ENCODE measurements around the gene COL23A1. TPM values are rescaled to one million over a fixed set of nuclear protein-coding genes. Genes with fewer than 3 reads are reported as not detected.

The COL23A1 gene
- polyA plus RNA-seq, 2 of the 4 experiments (the other 2 are of a cell fraction): not detected

DNA sequence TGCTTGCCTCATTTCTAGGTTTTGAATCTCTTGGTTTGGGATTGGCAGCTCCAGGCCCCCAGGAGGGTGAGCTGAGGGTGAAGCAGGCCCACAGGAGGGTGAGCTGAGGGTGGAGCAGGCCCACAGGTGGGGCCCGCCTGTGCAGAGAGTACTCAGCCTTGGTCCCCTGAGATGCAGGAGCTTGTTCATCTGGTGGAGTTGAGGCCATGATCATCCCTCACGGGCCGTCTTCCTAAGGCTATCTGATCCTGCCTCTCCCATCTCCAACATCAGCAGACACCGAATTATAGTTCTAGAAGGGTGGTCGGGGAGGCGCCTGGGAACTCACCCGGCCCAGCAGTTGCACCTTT lies 225.9 kb downstream of the COL23A1 start:
- ATAC-seq: no peak

DNA sequence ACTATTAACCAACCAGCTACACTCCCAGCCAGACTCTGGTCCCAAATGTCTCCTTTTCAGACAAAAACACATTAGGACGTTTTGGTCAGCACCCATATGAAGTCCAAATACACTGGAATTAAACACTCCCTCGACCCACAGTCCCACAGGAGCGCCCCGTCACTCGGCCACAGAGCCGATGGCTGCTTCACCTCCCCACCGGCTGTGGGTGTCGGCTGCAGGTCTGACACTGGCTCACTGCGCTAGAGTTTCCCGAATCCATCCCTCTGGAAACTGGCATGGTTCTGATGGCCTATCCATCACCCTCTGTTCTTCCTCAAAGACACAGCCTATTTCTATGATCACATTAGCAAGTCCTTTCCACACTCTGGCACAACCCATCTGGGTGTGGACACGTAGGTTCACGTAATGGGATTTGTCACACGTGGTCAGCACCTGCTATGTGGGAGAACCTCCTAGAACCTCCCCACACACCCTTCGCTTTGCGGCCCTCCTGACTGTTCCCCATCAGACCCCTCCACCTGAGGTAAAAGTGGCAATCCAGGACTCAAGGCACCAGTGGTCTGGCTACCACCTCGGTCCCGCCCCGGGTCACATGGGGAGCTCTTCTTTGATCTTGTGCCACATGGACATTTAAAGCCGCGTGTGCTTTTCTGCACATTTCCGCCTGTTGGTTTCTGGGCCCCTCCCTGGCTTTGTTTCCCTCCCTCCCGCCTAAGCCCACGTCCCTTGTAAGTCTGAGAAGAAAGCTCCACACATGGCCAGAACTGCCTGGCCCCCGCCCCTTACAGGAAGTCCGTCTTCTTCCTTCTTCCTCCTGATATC lies 226.5 kb downstream of the COL23A1 start:
- Histone ChIP-seq H3K4me1 (no peaks in the 10 kb centered on the region), H3K27ac (no peak overlapping the region), H3K4me3 (no peak overlapping the region), H3K4me2 (no peak overlapping the region), H3K9me3 (no peaks in the 10 kb centered on the region; the same call in 1 of the 3 replicates)
- ChIA-PET CTCF (no interaction called here), POLR2A (no interaction called here)
- DNase-seq (ENCODE audit: low read depth in 1 of 2, low spot score in 1 of 2): no peak
- 43% methylated on average over 25 of the region's 25 CpGs for WGBS (ENCODE audit: missing lambda C conversion rate)
- FAIRE-seq: no peak
- TF ChIP-seq, protein P1, sequence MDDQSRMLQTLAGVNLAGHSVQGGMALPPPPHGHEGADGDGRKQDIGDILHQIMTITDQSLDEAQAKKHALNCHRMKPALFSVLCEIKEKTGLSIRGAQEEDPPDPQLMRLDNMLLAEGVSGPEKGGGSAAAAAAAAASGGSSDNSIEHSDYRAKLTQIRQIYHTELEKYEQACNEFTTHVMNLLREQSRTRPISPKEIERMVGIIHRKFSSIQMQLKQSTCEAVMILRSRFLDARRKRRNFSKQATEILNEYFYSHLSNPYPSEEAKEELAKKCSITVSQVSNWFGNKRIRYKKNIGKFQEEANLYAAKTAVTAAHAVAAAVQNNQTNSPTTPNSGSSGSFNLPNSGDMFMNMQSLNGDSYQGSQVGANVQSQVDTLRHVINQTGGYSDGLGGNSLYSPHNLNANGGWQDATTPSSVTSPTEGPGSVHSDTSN (IDR thresholded peaks at IDR 0.05): no peak
- TF ChIP-seq, protein P2, sequence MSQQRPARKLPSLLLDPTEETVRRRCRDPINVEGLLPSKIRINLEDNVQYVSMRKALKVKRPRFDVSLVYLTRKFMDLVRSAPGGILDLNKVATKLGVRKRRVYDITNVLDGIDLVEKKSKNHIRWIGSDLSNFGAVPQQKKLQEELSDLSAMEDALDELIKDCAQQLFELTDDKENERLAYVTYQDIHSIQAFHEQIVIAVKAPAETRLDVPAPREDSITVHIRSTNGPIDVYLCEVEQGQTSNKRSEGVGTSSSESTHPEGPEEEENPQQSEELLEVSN (IDR thresholded peaks at IDR 0.05; ENCODE audit: borderline replicate concordance, low read depth): no peak
- TF ChIP-seq HOXB13 (CRISPR knock-in tag; IDR thresholded peaks at IDR 0.05; ENCODE audit: low read depth): no peak
- TF ChIP-seq RFX5 (IDR thresholded peaks at IDR 0.05): no peak
- no peak for TF ChIP-seq CBX2 (IDR thresholded peaks at IDR 0.05; ENCODE audit: borderline replicate concordance, low read depth)
- TF ChIP-seq, protein P3, sequence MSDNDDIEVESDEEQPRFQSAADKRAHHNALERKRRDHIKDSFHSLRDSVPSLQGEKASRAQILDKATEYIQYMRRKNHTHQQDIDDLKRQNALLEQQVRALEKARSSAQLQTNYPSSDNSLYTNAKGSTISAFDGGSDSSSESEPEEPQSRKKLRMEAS (IDR thresholded peaks at IDR 0.05): no peak
- no peak for TF ChIP-seq TP53 (CRISPR knock-in tag; IDR thresholded peaks at IDR 0.05)
- no peak for TF ChIP-seq NFE2L2 (conservative IDR thresholded peaks at IDR 0.05; ENCODE audit: low read length)
- TF ChIP-seq RAD21 (conservative IDR thresholded peaks at IDR 0.05 in 1 of 2, IDR thresholded peaks at IDR 0.05 in 1 of 2): no peak
- TF ChIP-seq, protein P4, sequence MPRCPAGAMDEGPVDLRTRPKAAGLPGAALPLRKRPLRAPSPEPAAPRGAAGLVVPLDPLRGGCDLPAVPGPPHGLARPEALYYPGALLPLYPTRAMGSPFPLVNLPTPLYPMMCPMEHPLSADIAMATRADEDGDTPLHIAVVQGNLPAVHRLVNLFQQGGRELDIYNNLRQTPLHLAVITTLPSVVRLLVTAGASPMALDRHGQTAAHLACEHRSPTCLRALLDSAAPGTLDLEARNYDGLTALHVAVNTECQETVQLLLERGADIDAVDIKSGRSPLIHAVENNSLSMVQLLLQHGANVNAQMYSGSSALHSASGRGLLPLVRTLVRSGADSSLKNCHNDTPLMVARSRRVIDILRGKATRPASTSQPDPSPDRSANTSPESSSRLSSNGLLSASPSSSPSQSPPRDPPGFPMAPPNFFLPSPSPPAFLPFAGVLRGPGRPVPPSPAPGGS (IDR thresholded peaks at IDR 0.05): no peak
- no peak for TF ChIP-seq BHLHE40 (IDR thresholded peaks at IDR 0.05; ENCODE audit: low read depth, low read length)
- TF ChIP-seq, protein P5, sequence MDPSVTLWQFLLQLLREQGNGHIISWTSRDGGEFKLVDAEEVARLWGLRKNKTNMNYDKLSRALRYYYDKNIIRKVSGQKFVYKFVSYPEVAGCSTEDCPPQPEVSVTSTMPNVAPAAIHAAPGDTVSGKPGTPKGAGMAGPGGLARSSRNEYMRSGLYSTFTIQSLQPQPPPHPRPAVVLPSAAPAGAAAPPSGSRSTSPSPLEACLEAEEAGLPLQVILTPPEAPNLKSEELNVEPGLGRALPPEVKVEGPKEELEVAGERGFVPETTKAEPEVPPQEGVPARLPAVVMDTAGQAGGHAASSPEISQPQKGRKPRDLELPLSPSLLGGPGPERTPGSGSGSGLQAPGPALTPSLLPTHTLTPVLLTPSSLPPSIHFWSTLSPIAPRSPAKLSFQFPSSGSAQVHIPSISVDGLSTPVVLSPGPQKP (IDR thresholded peaks at IDR 0.05; ENCODE audit: low read depth, low read length): no peak
- no peak for TF ChIP-seq CHD4 (IDR thresholded peaks at IDR 0.05; ENCODE audit: borderline replicate concordance)
- no peak for TF ChIP-seq FOXS1 (CRISPR knock-in tag; IDR thresholded peaks at IDR 0.05)
- no peak for ATAC-seq

More for the DNA sequence above, 225.9 kb downstream of the COL23A1 start:
- FAIRE-seq (no peak), DNase-seq (ENCODE audit: low read depth in 1 of 2, low spot score in 1 of 2) (no peak)
- no peaks in the 10 kb centered on the region; the same call in 1 of the 3 replicates for H3K9me3 ChIP-seq
- H3K4me2 ChIP-seq: no peak overlapping the region
- 30% methylated on average over 7 of the region's 7 CpGs for WGBS (ENCODE audit: missing lambda C conversion rate)
- ChIA-PET POLR2A (no interaction called here), CTCF (no interaction called here)
- H3K4me1 ChIP-seq: no peaks in the 10 kb centered on the region
- H3K27ac ChIP-seq: no peak overlapping the region
- TF ChIP-seq, protein P6, sequence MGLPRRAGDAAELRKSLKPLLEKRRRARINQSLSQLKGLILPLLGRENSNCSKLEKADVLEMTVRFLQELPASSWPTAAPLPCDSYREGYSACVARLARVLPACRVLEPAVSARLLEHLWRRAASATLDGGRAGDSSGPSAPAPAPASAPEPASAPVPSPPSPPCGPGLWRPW (IDR thresholded peaks at IDR 0.05): no peak
- no peak for TF ChIP-seq ZFP36 (IDR thresholded peaks at IDR 0.05; ENCODE audit: borderline replicate concordance, partially characterized antibody)
- no peak for TF ChIP-seq HOXB13 (CRISPR knock-in tag; IDR thresholded peaks at IDR 0.05; ENCODE audit: low read depth)
- TF ChIP-seq, protein P5 (IDR thresholded peaks at IDR 0.05; ENCODE audit: low read depth, low read length): no peak
- TF ChIP-seq, protein P7, sequence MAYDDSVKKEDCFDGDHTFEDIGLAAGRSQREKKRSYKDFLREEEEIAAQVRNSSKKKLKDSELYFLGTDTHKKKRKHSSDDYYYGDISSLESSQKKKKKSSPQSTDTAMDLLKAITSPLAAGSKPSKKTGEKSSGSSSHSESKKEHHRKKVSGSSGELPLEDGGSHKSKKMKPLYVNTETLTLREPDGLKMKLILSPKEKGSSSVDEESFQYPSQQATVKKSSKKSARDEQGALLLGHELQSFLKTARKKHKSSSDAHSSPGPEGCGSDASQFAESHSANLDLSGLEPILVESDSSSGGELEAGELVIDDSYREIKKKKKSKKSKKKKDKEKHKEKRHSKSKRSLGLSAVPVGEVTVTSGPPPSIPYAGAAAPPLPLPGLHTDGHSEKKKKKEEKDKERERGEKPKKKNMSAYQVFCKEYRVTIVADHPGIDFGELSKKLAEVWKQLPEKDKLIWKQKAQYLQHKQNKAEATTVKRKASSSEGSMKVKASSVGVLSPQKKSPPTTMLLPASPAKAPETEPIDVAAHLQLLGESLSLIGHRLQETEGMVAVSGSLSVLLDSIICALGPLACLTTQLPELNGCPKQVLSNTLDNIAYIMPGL (CRISPR knock-in tag; IDR thresholded peaks at IDR 0.05; ENCODE audit: borderline replicate concordance): no peak
- no peak for TF ChIP-seq CBX2 (IDR thresholded peaks at IDR 0.05; ENCODE audit: borderline replicate concordance, low read depth)
- TF ChIP-seq, protein P8, sequence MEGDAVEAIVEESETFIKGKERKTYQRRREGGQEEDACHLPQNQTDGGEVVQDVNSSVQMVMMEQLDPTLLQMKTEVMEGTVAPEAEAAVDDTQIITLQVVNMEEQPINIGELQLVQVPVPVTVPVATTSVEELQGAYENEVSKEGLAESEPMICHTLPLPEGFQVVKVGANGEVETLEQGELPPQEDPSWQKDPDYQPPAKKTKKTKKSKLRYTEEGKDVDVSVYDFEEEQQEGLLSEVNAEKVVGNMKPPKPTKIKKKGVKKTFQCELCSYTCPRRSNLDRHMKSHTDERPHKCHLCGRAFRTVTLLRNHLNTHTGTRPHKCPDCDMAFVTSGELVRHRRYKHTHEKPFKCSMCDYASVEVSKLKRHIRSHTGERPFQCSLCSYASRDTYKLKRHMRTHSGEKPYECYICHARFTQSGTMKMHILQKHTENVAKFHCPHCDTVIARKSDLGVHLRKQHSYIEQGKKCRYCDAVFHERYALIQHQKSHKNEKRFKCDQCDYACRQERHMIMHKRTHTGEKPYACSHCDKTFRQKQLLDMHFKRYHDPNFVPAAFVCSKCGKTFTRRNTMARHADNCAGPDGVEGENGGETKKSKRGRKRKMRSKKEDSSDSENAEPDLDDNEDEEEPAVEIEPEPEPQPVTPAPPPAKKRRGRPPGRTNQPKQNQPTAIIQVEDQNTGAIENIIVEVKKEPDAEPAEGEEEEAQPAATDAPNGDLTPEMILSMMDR (IDR thresholded peaks at IDR 0.05): no peak
- H3K4me3 ChIP-seq: no peak overlapping the region

Data from A549 (cell line).